ENCODE data around the gene NPAS4.
A peak's percentile ranks its signal among the peaks of the same experiment; 100 is the strongest.
"Not testable (repeated sequence)": the region's sequence is repeated elsewhere in the genome, so short reads cannot be mapped to it uniquely, and the experiment has no call there.

The NPAS4 gene

GRCh38 chr11:66428933-66429332 is 8.1 kb downstream of the NPAS4 start:
- ChIA-PET POLR2A (interaction anchor here (1.8 kb wide), 1 partner anchor 20 kb away, joined by 4 read pairs; no protein-coding TSS in a partner anchor), CTCF (interaction anchor here (0.6 to 5.7 kb wide), 18 partner anchors 8 to 280 kb away, joined by 3 to 79 read pairs (median 4); partner anchors contain the start of genes MRPL11, NPAS4 and SLC29A2)
- H3K36me3 ChIP-seq (ENCODE audit: control insufficient read depth in 2 of 2, insufficient read depth in 1 of 2, low read length in 2 of 2), result peaks cover 0 to 3% of the 10 kb centered on the region in 2 experiments; a peak in 2 of 3 replicates
- no peaks in the 10 kb centered on the region for H3K4me1 ChIP-seq (ENCODE audit: control insufficient read depth, insufficient read depth, low read length)
- H3K27ac ChIP-seq (ENCODE audit: extremely low read depth, low read depth, low read length), result no peak overlapping the region
- TF ChIP-seq ZNF121 (tag by site-specific recombination; IDR thresholded peaks at IDR 0.05) (0 out of 2 replicates have a peak, but pooled peaks have one; percentile 34), ZNF155 (tag by site-specific recombination; IDR thresholded peaks at IDR 0.05) (no peak)
- H3K9me3 ChIP-seq (ENCODE audit: control insufficient read depth, insufficient read depth, low read depth, low read length), result no peaks in the 10 kb centered on the region
- H3K4me3 ChIP-seq (ENCODE audit: low read depth, low read length), result no peak overlapping the region

GRCh38 chr11:66429983-66430602 is 9.3 kb downstream of the NPAS4 start:
- Histone ChIP-seq H3K4me1 (ENCODE audit: control insufficient read depth, insufficient read depth, low read length) (no peaks in the 10 kb centered on the region), H3K4me3 (ENCODE audit: low read depth, low read length) (no peak overlapping the region), H3K36me3 (ENCODE audit: control insufficient read depth in 2 of 2, insufficient read depth in 1 of 2, low read length in 2 of 2) (peaks cover 0 to 5% of the 10 kb centered on the region in 2 experiments; a peak in 2 of 3 replicates), H3K27ac (ENCODE audit: extremely low read depth, low read depth, low read length) (no peak overlapping the region), H3K9me3 (ENCODE audit: control insufficient read depth, insufficient read depth, low read depth, low read length) (no peaks in the 10 kb centered on the region)
- TF ChIP-seq, protein P1, sequence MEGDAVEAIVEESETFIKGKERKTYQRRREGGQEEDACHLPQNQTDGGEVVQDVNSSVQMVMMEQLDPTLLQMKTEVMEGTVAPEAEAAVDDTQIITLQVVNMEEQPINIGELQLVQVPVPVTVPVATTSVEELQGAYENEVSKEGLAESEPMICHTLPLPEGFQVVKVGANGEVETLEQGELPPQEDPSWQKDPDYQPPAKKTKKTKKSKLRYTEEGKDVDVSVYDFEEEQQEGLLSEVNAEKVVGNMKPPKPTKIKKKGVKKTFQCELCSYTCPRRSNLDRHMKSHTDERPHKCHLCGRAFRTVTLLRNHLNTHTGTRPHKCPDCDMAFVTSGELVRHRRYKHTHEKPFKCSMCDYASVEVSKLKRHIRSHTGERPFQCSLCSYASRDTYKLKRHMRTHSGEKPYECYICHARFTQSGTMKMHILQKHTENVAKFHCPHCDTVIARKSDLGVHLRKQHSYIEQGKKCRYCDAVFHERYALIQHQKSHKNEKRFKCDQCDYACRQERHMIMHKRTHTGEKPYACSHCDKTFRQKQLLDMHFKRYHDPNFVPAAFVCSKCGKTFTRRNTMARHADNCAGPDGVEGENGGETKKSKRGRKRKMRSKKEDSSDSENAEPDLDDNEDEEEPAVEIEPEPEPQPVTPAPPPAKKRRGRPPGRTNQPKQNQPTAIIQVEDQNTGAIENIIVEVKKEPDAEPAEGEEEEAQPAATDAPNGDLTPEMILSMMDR (tag by site-specific recombination; IDR thresholded peaks at IDR 0.05), result peak; percentile 58
- TF ChIP-seq ZNF2 (tag by site-specific recombination; IDR thresholded peaks at IDR 0.05) (0 out of 2 replicates have a peak, but pooled peaks have one; percentile 59), KLF9 (tag by site-specific recombination; IDR thresholded peaks at IDR 0.05; ENCODE audit: low read depth) (no peak), ZNF654 (tag by site-specific recombination; IDR thresholded peaks at IDR 0.05; ENCODE audit: low read depth) (peak; percentile 70)
- CTCF ChIA-PET, result interaction anchor here (0.6 to 5.4 kb wide), 23 partner anchors 9 to 392 kb away, joined by 3 to 79 read pairs (median 6); partner anchors contain the start of genes NPAS4 and SLC29A2
- POLR2A ChIA-PET, result interaction anchor here (1.8 kb wide), 1 partner anchor 21 kb away, joined by 4 read pairs; no protein-coding TSS in a partner anchor

GRCh38 chr11:66431287-66431686 is 10.5 kb downstream of the NPAS4 start:
- H3K27ac ChIP-seq (ENCODE audit: extremely low read depth, low read depth, low read length); H3K9me3 ChIP-seq (ENCODE audit: control insufficient read depth, insufficient read depth, low read depth, low read length); POLR2A ChIA-PET; H3K4me3 ChIP-seq (ENCODE audit: low read depth, low read length); H3K4me1 ChIP-seq (ENCODE audit: control insufficient read depth, insufficient read depth, low read length): not testable (repeated sequence)
- TF ChIP-seq PRDM1 (tag by site-specific recombination; IDR thresholded peaks at IDR 0.05), result peak; percentile 41
- TF ChIP-seq ZNF366 (tag by site-specific recombination; conservative IDR thresholded peaks at IDR 0.05), result peak; percentile 89
- CTCF ChIA-PET, result interaction anchor here (0.6 to 5.4 kb wide), 7 partner anchors 10 to 247 kb away, joined by 3 to 79 read pairs (median 3); no protein-coding TSS in a partner anchor
- peaks cover 0 to 17% of the 10 kb centered on the region in 2 experiments; a peak in 2 of 3 replicates for H3K36me3 ChIP-seq (ENCODE audit: control insufficient read depth in 2 of 2, insufficient read depth in 1 of 2, low read length in 2 of 2)

GRCh38 chr11:66431871-66432329 is 11.1 kb downstream of the NPAS4 start:
- 0 out of 2 replicates have a peak, but pooled peaks have one; percentile 23 for TF ChIP-seq ZBTB17 (tag by site-specific recombination; IDR thresholded peaks at IDR 0.05)
- POLR2A ChIA-PET, result interaction anchor here (0.9 kb wide), 1 partner anchor 10 kb away, joined by 4 read pairs; the partner anchor contains the start of gene NPAS4

GRCh38 chr11:66432597-66432996 is 11.8 kb downstream of the NPAS4 start:
- peaks cover 0 to 27% of the 10 kb centered on the region in 2 experiments; a peak in 2 of 3 replicates for H3K36me3 ChIP-seq (ENCODE audit: control insufficient read depth in 2 of 2, insufficient read depth in 1 of 2, low read length in 2 of 2)
- no peak overlapping the region for H3K27ac ChIP-seq (ENCODE audit: extremely low read depth, low read depth, low read length)
- no peak overlapping the region for H3K4me3 ChIP-seq (ENCODE audit: low read depth, low read length)
- POLR2A ChIA-PET, result interaction anchor here (0.5 to 0.9 kb wide), 2 partner anchors 11 to 300 kb away, joined by 3 to 4 read pairs; partner anchors contain the start of gene NPAS4
- no peaks in the 10 kb centered on the region for H3K4me1 ChIP-seq (ENCODE audit: control insufficient read depth, insufficient read depth, low read length)
- CTCF ChIA-PET, result interaction anchor here (0.6 to 2.9 kb wide), 7 partner anchors 14 to 880 kb away, joined by 3 to 21 read pairs (median 4); no protein-coding TSS in a partner anchor
- TF ChIP-seq ZNF530 (tag by site-specific recombination; IDR thresholded peaks at IDR 0.05; ENCODE audit: low read depth), result no peak
- TF ChIP-seq FEZF1 (tag by site-specific recombination; IDR thresholded peaks at IDR 0.05), result no peak
- TF ChIP-seq ZNF202 (tag by site-specific recombination; IDR thresholded peaks at IDR 0.05; ENCODE audit: borderline replicate concordance), result no peak
- H3K9me3 ChIP-seq (ENCODE audit: control insufficient read depth, insufficient read depth, low read depth, low read length), result no peaks in the 10 kb centered on the region

More at GRCh38 chr11:66431871-66432329, 11.1 kb downstream of the NPAS4 start:
- not testable (repeated sequence) for H3K4me3 ChIP-seq (ENCODE audit: low read depth, low read length); H3K4me1 ChIP-seq (ENCODE audit: control insufficient read depth, insufficient read depth, low read length); H3K9me3 ChIP-seq (ENCODE audit: control insufficient read depth, insufficient read depth, low read depth, low read length); H3K27ac ChIP-seq (ENCODE audit: extremely low read depth, low read depth, low read length)
- CTCF ChIA-PET, result interaction anchor here (0.7 to 2.9 kb wide), 3 partner anchors 14 to 880 kb away, joined by 5 to 21 read pairs (median 5); no protein-coding TSS in a partner anchor
- peaks cover 0 to 23% of the 10 kb centered on the region in 2 experiments; a peak in 2 of 3 replicates for H3K36me3 ChIP-seq (ENCODE audit: control insufficient read depth in 2 of 2, insufficient read depth in 1 of 2, low read length in 2 of 2)
